Suppressor macrophage (primary cell): Measurements from ENCODE around the gene PDZRN3.
"Not testable (repeated sequence)": the region's sequence is repeated elsewhere in the genome, so short reads cannot be mapped to it uniquely, and the experiment has no call there.

Source experiments
- DNase-seq, 4 experiments: peaks; one replicate each; pipeline ENCODE4 v3.0.0-alpha.2; 2020 to 2022

The PDZRN3 gene

GRCh38 chr3:73485877-73486330 is 138.8 kb downstream of the PDZRN3 start:
- no peak for DNase-seq

GRCh38 chr3:73484656-73485248 is 140.0 kb downstream of the PDZRN3 start:
- no peak for DNase-seq

- no peak for DNase-seq
These were observed 142.9 kb downstream of the PDZRN3 start for GRCh38 chr3:73481888-73482287.

GRCh38 chr3:73480187-73480672 is 144.5 kb downstream of the PDZRN3 start:
- DNase-seq = no peak

- DNase-seq = no peak
These were observed 145.4 kb downstream of the PDZRN3 start for GRCh38 chr3:73479325-73479724.

GRCh38 chr3:73478858-73479257 is 145.9 kb downstream of the PDZRN3 start:
- DNase-seq = no peak

GRCh38 chr3:73475717-73476116 is 149.0 kb downstream of the PDZRN3 start:
- no peak for DNase-seq

GRCh38 chr3:73475175-73475574 is 149.6 kb downstream of the PDZRN3 start:
- no peak for DNase-seq

- no peak for DNase-seq
These were observed 150.1 kb downstream of the PDZRN3 start for GRCh38 chr3:73474619-73475018.

- no peak for DNase-seq
These were observed 150.8 kb downstream of the PDZRN3 start for GRCh38 chr3:73473898-73474416.

- no peak for DNase-seq
These were observed 151.4 kb downstream of the PDZRN3 start for GRCh38 chr3:73473181-73473897.

GRCh38 chr3:73471986-73472787 is 152.6 kb downstream of the PDZRN3 start:
- DNase-seq = no peak

- DNase-seq = no peak
These were observed 153.9 kb downstream of the PDZRN3 start for GRCh38 chr3:73470860-73471259.

- DNase-seq = no peak
These were observed 155.4 kb downstream of the PDZRN3 start for GRCh38 chr3:73469331-73469730.

- no peak for DNase-seq
These were observed 157.5 kb downstream of the PDZRN3 start for GRCh38 chr3:73467211-73467610.

- no peak for DNase-seq
These were observed 158.8 kb downstream of the PDZRN3 start for GRCh38 chr3:73465926-73466325.

- DNase-seq = not testable (repeated sequence)
These were observed 160.6 kb downstream of the PDZRN3 start for GRCh38 chr3:73464126-73464525.

- DNase-seq = no peak
These were observed 163.2 kb downstream of the PDZRN3 start for GRCh38 chr3:73461547-73461946.

GRCh38 chr3:73459711-73460110 is 165.0 kb downstream of the PDZRN3 start:
- DNase-seq = no peak

- DNase-seq = no peak
These were observed 171.1 kb downstream of the PDZRN3 start for GRCh38 chr3:73453666-73454065.

- no peak for DNase-seq
These were observed 172.0 kb downstream of the PDZRN3 start for GRCh38 chr3:73452729-73453128.

- DNase-seq = peak in 3 of 4 experiments; percentile 13 to 63 (median 49)
These were observed 173.3 kb downstream of the PDZRN3 start for GRCh38 chr3:73451301-73451944.

GRCh38 chr3:73449774-73450173 is 175.0 kb downstream of the PDZRN3 start:
- DNase-seq = no peak
